HK-2 (cell line): Measurements from ENCODE around the gene CHMP2A.
"Not testable (repeated sequence)": the region's sequence is repeated elsewhere in the genome, so short reads cannot be mapped to it uniquely, and the experiment has no call there.

ENCODE experiments used
- DNase-seq: peaks from one replicate; pipeline ENCODE4 v3.0.0-alpha.2; 2018; ENCODE audit not compliant: unreplicated experiment

Gene CHMP2A

DNA sequence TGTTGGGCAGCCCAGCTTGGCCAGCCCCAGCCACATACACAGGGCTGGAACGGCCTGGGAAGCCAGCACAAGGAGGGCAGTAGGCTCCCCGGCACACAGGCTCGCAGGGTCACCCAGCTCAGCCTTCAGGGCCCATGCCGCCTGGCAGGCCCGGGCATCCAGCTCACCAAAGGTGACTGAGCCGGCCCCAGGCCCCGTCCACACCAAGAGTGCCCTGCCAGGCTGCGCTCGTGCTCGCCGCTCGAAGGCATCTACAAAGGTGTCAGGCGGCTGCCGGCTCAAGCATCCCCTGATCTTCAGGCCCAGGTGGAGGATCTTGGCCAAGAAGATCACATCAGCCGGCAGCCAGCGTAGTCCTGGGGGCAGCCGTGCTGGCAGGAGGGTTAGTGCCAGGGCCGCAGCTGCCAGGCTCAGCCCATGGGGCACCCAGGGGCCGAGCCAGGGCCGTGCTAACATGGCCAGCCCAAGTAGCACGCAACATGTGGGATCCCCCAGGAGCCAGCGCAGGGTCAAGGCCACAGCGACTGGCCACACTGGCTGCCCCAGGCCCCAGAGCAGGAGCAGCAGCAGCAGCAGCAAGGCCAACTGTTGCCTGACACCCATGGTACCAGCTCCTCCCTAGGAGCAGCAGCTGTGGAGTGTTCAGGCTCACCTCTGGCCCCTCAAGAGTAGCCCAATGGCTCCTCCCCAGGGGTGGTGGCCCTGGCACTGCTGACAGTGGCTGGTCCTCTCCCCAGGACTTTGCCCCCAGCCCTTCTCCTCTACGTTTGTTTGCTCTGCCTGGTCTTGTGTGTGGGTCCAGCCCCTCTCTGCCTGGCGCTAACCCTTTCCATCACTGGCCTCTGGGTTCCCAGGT, 43.3 kb downstream of the CHMP2A start, which contains the start of gene SLC27A5:
TSS of gene SLC27A5 (minus strand) at position 640 of the 856 bp plus-strand sequence. CDS start at position 603, 37 bp downstream.
- DNase-seq = no peak

DNA sequence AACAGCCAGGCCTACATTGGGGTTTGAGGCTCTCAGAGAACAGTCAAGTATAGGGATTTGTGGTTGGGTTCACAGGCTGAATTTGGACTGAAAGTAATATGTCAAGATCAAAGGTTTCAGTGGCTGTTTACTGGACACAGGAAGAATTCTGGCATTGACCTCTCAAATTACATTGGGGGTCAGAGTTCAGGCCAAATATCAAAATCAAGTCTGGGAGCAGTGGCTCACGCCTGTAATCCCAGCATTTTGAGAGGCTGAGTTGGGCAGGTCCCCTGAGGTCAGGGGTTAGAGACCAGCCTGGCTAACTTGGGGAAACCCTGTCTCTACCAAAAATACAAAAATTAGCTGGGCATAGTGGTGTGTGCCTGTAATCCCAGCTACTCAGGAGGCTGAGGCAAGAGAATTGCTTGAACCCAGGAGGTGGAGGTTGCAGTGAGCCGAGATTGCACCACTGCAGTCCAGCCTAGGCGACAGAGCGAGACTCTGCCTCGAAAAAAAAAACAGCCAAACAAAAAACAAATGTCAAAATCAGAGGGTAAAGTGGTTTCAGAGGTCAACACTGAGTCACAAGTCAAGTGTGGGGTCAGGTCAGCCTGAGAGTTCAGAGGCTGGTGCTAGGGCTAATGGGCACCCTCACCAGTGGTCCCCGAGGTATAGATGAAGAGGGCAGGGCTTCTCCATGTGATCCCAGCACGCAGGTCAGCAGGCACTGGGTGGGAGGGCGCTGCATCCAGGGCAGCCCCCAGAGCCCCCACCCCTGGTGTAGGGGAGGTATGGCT, 44.6 kb downstream of the CHMP2A start:
- DNase-seq = no peak

DNA sequence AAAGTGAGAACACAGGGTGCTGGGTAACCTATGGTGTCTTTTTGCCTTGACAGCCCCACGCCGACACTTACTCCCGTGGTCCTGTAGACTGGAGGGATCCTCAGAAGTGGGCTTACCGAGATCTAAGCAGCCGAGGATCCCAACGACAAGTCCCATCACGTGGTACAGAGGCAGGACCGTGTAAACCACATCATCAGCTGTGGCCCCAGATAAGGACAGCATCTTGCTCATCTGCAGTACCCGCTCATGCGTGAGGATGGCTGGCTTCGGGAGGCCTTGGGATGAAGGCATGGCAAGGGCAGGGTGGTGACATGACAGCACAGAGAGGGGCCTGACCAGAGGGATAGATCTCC, 45.2 kb downstream of the CHMP2A start:
- no peak for DNase-seq

DNA sequence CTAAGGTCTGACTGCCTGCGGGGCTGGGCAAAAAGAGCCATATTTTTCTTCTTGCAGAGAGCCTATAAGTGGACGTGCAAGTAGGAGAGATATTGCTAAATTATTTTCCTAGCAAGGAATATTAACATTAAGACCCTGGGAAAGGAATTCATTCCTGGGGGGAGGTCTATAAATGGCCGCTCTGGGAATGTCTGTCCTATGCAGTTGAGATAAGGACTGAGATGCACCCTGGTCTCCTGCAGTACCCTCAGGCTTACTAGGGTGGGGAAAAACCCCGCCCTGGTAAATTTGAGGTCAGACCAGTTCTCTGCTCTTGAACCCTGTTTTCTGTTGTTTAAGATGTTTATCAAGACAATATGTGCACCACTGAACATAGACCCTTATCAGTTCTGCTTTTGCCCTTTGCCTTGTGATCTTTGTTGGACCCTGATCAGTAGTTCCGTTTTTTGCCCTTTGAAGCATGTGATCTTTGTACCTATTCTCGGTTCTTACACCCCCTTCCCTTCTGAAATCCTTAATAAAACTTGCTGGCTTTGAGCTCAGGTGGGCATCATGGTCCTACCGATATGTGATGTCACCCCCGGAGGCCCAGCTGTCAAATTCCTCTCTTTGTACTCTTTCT, 47.2 kb downstream of the CHMP2A start:
- not testable (repeated sequence) for DNase-seq
